GM23248 (cell line): ENCODE results near the gene SART1.

Experiments
- EZH2 ChIP-seq: fragments of 200-600 bp; sonication (generic); IDR thresholded peaks from 2 replicates; pipeline ENCODE4 v1.6.1; 2018; ENCODE audit warnings: antibody characterized with exemption, mild to moderate bottlenecking; ENCODE audit not compliant: insufficient read depth, poor library complexity, severe bottlenecking
- EZH2phosphoT487 ChIP-seq: fragments of 200-600 bp; sonication (generic); IDR thresholded peaks from 2 replicates; pipeline ENCODE4 v1.6.1; 2018; ENCODE audit warnings: antibody characterized with exemption, moderate library complexity, mild to moderate bottlenecking, low read depth; ENCODE audit not compliant: insufficient read depth

- TF ChIP-seq EZH2 (no peak), EZH2phosphoT487 (no peak)
Measured at GRCh38 chr11:65958291-65958690, 3.2 kb upstream of the SART1 start.
